ENCODE measurements around the gene EXOC1.

The EXOC1 gene

GRCh38 chr4:55864577-55865223, 11.3 kb downstream of the EXOC1 start:
- no peak overlapping the region for H3K27ac ChIP-seq (ENCODE audit: low read depth, low read length)
- H3K36me3 ChIP-seq (ENCODE audit: control insufficient read depth, insufficient read depth, low read length), result peaks cover 2% of the 10 kb centered on the region
- no peak overlapping the region for H3K4me3 ChIP-seq (ENCODE audit: low read length)
- H3K4me1 ChIP-seq (ENCODE audit: control insufficient read depth, insufficient read depth, low read length), result no peaks in the 10 kb centered on the region
- H3K9ac ChIP-seq (ENCODE audit: low read length), result no peak overlapping the region
- H3K27me3 ChIP-seq (ENCODE audit: control insufficient read depth, insufficient read depth, low read length), result no peaks in the 10 kb centered on the region

- no peak overlapping the region for H3K9ac ChIP-seq (ENCODE audit: low read length)
- H3K4me1 ChIP-seq (ENCODE audit: control insufficient read depth, insufficient read depth, low read length), result no peaks in the 10 kb centered on the region
- H3K27me3 ChIP-seq (ENCODE audit: control insufficient read depth, insufficient read depth, low read length), result no peaks in the 10 kb centered on the region
- peak overlapping the region; percentile 49 for H3K27ac ChIP-seq (ENCODE audit: low read depth, low read length)
- no peak overlapping the region for H3K4me3 ChIP-seq (ENCODE audit: low read length)
- H3K36me3 ChIP-seq (ENCODE audit: control insufficient read depth, insufficient read depth, low read length), result no peaks in the 10 kb centered on the region
Measured at GRCh38 chr4:55865228-55865806, 11.9 kb downstream of the EXOC1 start.

DNA sequence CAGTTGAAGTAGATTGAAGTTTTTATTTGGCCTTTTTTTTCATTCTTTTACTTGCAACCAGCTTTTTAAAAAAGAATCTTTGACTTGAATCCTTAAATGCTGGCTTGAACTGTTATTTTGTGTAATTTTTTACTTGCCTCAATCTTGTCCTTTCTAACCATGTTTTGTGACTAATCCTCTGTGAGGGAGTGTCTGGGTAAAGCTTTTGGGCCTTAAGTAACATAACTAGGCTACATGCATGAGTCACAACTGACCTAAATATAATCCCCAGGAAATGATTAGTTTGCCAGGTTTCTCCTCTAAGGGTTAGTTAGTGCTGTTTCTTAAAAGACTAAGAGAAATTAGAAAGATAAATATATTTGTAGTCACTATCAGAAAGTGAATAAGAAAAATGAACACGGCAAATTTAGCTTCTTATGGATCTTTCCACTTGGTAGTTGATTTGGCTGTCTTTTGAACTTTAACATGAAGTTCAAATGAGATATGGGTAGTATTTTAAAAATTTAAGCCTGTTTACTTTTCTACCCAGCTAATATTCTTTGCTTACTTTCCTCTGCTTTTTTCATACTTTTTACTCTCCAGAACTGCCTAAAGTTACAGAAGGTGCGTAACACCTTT, 13.0 kb downstream of the EXOC1 start:
- H3K9ac ChIP-seq (ENCODE audit: low read length), result no peak overlapping the region
- peaks cover 5% of the 10 kb centered on the region for H3K36me3 ChIP-seq (ENCODE audit: control insufficient read depth, insufficient read depth, low read length)
- no peaks in the 10 kb centered on the region for H3K27me3 ChIP-seq (ENCODE audit: control insufficient read depth, insufficient read depth, low read length)
- H3K4me1 ChIP-seq (ENCODE audit: control insufficient read depth, insufficient read depth, low read length), result no peaks in the 10 kb centered on the region
- no peak overlapping the region for H3K4me3 ChIP-seq (ENCODE audit: low read length)
- peak overlapping the region; percentile 49 for H3K27ac ChIP-seq (ENCODE audit: low read depth, low read length)

- H3K36me3 ChIP-seq (ENCODE audit: control insufficient read depth, insufficient read depth, low read length), result peaks cover 8% of the 10 kb centered on the region
- H3K4me3 ChIP-seq (ENCODE audit: low read length), result no peak overlapping the region
Measured at GRCh38 chr4:55866973-55867574, 13.6 kb downstream of the EXOC1 start.

GRCh38 chr4:55868581-55869090, 15.2 kb downstream of the EXOC1 start:
- Histone ChIP-seq H3K27ac (ENCODE audit: low read depth, low read length) (no peak overlapping the region), H3K27me3 (ENCODE audit: control insufficient read depth, insufficient read depth, low read length) (no peaks in the 10 kb centered on the region), H3K9ac (ENCODE audit: low read length) (no peak overlapping the region), H3K4me3 (ENCODE audit: low read length) (no peak overlapping the region), H3K36me3 (ENCODE audit: control insufficient read depth, insufficient read depth, low read length) (peaks cover 8% of the 10 kb centered on the region), H3K4me1 (ENCODE audit: control insufficient read depth, insufficient read depth, low read length) (no peaks in the 10 kb centered on the region)

More at GRCh38 chr4:55866973-55867574, 13.6 kb downstream of the EXOC1 start:
- Histone ChIP-seq H3K9ac (ENCODE audit: low read length) (no peak overlapping the region), H3K27ac (ENCODE audit: low read depth, low read length) (no peak overlapping the region), H3K4me1 (ENCODE audit: control insufficient read depth, insufficient read depth, low read length) (no peaks in the 10 kb centered on the region), H3K27me3 (ENCODE audit: control insufficient read depth, insufficient read depth, low read length) (no peaks in the 10 kb centered on the region)

- H3K27me3 ChIP-seq (ENCODE audit: control insufficient read depth, insufficient read depth, low read length), result no peaks in the 10 kb centered on the region
- H3K9ac ChIP-seq (ENCODE audit: low read length), result no peak overlapping the region
- no peak overlapping the region for H3K4me3 ChIP-seq (ENCODE audit: low read length)
- no peak overlapping the region for H3K27ac ChIP-seq (ENCODE audit: low read depth, low read length)
- peaks cover 8% of the 10 kb centered on the region for H3K36me3 ChIP-seq (ENCODE audit: control insufficient read depth, insufficient read depth, low read length)
- no peaks in the 10 kb centered on the region for H3K4me1 ChIP-seq (ENCODE audit: control insufficient read depth, insufficient read depth, low read length)
Measured at GRCh38 chr4:55871299-55871800, 17.9 kb downstream of the EXOC1 start.

- Histone ChIP-seq H3K4me1 (ENCODE audit: control insufficient read depth, insufficient read depth, low read length) (no peaks in the 10 kb centered on the region), H3K4me3 (ENCODE audit: low read length) (no peak overlapping the region), H3K36me3 (ENCODE audit: control insufficient read depth, insufficient read depth, low read length) (peaks cover 23% of the 10 kb centered on the region), H3K27me3 (ENCODE audit: control insufficient read depth, insufficient read depth, low read length) (no peaks in the 10 kb centered on the region), H3K27ac (ENCODE audit: low read depth, low read length) (no peak overlapping the region), H3K9ac (ENCODE audit: low read length) (no peak overlapping the region)
Measured at GRCh38 chr4:55874831-55875230, 21.4 kb downstream of the EXOC1 start.

- Histone ChIP-seq H3K36me3 (ENCODE audit: control insufficient read depth, insufficient read depth, low read length) (peaks cover 18% of the 10 kb centered on the region), H3K27me3 (ENCODE audit: control insufficient read depth, insufficient read depth, low read length) (no peaks in the 10 kb centered on the region), H3K9ac (ENCODE audit: low read length) (no peak overlapping the region), H3K4me3 (ENCODE audit: low read length) (no peak overlapping the region), H3K27ac (ENCODE audit: low read depth, low read length) (no peak overlapping the region), H3K4me1 (ENCODE audit: control insufficient read depth, insufficient read depth, low read length) (no peaks in the 10 kb centered on the region)
Measured at GRCh38 chr4:55876387-55876786, 22.9 kb downstream of the EXOC1 start.

- H3K27ac ChIP-seq (ENCODE audit: low read depth, low read length), result no peak overlapping the region
- H3K4me1 ChIP-seq (ENCODE audit: control insufficient read depth, insufficient read depth, low read length), result no peaks in the 10 kb centered on the region
- H3K9ac ChIP-seq (ENCODE audit: low read length), result no peak overlapping the region
- no peak overlapping the region for H3K4me3 ChIP-seq (ENCODE audit: low read length)
- H3K36me3 ChIP-seq (ENCODE audit: control insufficient read depth, insufficient read depth, low read length), result peaks cover 16% of the 10 kb centered on the region
- H3K27me3 ChIP-seq (ENCODE audit: control insufficient read depth, insufficient read depth, low read length), result no peaks in the 10 kb centered on the region
Measured at GRCh38 chr4:55879224-55879623, 25.8 kb downstream of the EXOC1 start.

DNA sequence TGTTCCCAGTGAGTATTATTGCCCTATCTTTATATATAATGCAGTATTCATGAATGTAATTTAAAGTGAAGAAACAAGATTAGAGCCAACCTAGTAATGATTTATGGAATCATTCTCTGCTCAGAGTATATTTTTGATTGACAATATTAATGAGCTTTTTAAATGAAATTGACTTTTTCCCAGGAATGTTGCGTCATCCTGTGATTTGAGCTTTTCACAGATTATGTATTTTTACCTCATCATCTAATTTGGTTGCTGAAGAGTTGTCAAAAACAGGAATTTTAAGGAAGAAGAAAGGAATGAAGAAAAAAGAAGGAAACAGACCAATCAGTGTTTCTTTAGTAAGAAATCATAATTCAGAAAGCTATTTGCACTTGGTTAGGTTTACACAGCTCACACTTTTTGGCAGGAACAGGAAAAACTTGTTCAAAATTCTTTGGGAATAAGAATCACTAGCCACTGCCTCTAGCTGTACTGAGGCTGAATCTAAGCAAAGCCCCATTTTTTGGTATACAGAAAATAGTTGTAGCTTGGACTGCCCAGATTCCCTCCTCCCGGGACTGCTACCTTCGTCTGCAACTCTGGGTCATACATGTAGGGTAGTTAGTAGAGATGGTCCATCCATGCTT, 27.3 kb downstream of the EXOC1 start:
- H3K4me3 ChIP-seq (ENCODE audit: low read length), result no peak overlapping the region
- H3K9ac ChIP-seq (ENCODE audit: low read length), result no peak overlapping the region
- H3K27me3 ChIP-seq (ENCODE audit: control insufficient read depth, insufficient read depth, low read length), result no peaks in the 10 kb centered on the region
- H3K4me1 ChIP-seq (ENCODE audit: control insufficient read depth, insufficient read depth, low read length), result no peaks in the 10 kb centered on the region
- H3K27ac ChIP-seq (ENCODE audit: low read depth, low read length), result no peak overlapping the region
- peaks cover 19% of the 10 kb centered on the region for H3K36me3 ChIP-seq (ENCODE audit: control insufficient read depth, insufficient read depth, low read length)

- Histone ChIP-seq H3K4me3 (ENCODE audit: low read length) (no peak overlapping the region), H3K27me3 (ENCODE audit: control insufficient read depth, insufficient read depth, low read length) (no peaks in the 10 kb centered on the region), H3K27ac (ENCODE audit: low read depth, low read length) (no peak overlapping the region), H3K4me1 (ENCODE audit: control insufficient read depth, insufficient read depth, low read length) (no peaks in the 10 kb centered on the region), H3K9ac (ENCODE audit: low read length) (no peak overlapping the region), H3K36me3 (ENCODE audit: control insufficient read depth, insufficient read depth, low read length) (peaks cover 8% of the 10 kb centered on the region)
Measured at GRCh38 chr4:55884093-55884850, 30.8 kb downstream of the EXOC1 start.
